NOMO-1 treated with dmso at 0.1 percent for 144 hours (cell line): ENCODE data around the gene SMR3A.

Source experiments
- DNase-seq: peaks from one replicate; lab custom pipeline; 2025; ENCODE audit not compliant: unreplicated experiment; lab: John Stamatoyannopoulos, UW

Gene SMR3A

DNA sequence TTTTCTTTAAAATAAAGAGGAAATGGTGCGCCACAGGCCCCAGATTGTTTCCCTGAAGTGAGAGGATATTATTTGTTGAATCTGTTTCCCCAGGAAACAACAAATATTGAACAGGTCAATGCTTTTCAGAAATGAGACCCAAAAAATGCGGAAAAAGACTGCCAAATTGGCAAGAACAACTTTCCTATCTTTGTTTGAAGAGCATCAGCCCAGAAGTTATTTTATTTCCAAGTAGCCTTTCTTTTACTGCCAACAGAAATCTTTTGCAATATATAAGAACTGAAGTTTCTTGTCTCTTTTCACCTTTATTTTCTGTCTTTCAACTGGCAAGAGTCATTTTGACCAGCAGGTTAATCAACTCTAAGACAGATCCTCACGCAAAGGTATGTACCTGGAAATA, at the start of gene SMR3A:
TSS of gene SMR3A (plus strand) at position 301 of the 400 bp plus-strand sequence. CDS start 1,356 bp downstream, outside the sequence.
- DNase-seq, result no peak

DNA sequence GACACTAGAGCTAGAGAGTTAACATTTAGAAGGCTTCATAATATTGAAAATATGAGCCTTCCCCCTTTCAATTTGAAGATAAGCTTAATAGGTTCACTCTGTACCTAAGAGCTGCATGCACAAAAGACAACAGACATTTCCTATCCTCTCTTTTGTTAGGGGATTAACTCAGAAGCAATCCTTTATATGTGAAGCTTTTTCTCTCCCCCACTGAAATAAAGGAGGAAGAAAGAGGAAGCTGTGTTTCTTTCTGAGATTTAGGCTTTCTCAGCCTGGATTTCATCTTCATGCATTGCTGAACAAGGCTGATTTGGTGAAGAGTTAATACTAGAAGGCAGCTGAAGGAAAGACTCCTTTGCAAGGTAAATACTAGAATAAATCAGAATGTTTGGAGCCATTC, 46.8 kb upstream of the SMR3A start:
- no peak for DNase-seq

DNA sequence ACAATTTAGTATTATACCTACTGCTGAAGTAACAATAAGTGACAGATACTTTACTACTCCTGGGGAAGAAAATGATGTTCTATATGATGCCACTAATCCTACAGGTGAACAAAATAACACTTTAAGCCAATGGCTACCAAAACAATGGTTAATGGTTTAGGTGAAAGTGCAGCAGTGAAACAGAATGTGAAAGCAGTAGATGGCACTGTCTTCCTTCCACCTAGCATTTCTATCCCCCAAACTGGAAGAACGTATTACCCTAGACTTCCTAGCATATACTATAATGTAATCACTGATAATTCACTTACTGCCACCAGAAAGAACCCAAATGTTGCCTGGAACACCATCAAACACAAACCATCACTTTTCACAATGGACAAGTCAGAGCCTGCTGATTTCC, 44.6 kb upstream of the SMR3A start:
- no peak for DNase-seq

DNA sequence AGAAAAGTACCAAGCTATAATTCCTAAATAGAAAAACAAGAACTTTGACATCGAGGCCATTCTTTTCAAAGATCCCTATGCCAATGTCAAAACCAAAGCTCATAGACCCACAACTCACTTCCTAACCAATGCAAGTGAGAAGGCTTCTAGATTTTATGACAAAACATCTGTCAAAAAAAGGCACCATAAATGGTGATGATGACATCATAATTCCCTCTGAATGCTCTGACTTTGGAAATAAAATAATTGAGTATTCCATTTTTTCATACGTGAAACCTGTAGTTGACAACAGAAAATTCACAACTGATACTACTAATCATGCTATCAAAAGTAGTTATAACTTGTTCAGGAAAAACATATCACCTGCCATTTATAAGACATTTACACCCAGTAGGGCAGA, 34.5 kb upstream of the SMR3A start:
- no peak for DNase-seq

GRCh38 chr4:70334681-70335080, 25.9 kb upstream of the SMR3A start, which contains the start of gene CABS1:
Gene CABS1 (plus strand): TSS chr4:70334981. CDS start chr4:70335040, 59 bp downstream.
- DNase-seq, result no peak

DNA sequence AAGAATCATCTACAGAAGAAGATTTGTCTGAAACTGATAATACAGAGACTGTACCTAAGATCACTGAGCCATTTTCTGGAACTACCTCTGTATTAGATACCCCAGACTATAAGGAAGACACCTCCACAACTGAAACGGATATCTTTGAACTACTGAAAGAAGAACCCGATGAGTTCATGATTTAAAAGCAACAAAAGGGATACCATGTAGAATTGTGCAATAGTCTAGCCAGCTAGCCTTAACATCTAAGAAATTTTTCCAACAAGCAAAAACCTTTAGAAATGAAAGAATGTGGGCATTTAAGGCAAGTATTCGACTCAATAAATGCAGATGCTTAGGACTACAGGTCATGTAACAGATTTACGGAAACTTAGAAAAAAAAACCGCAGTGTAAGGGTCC, 24.5 kb upstream of the SMR3A start:
- no peak for DNase-seq

DNA sequence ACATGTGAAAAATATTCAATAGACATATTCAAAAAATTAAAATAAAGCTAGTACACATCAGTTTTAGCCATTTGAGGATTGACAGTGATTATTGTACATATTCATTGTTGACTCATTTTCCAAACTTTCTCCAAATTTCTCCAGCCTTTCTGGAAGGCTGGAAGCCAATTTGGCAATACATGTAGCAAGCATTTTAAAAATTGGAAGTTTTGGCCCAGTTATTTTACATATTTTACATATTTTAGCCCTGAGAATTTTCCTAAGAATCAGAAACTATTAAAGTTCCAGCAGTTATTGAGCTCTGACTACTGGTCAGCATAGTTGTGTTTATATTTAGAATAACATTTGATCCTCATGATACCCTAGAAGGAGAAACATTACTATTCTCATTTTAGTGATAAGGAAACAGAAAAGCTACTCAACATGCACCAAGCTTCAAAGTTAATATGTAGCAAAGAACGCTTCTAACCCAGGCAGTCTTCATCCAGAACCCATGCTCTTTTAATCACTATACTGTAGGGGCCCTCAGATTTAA, 22.6 kb upstream of the SMR3A start:
- no peak for DNase-seq

DNA sequence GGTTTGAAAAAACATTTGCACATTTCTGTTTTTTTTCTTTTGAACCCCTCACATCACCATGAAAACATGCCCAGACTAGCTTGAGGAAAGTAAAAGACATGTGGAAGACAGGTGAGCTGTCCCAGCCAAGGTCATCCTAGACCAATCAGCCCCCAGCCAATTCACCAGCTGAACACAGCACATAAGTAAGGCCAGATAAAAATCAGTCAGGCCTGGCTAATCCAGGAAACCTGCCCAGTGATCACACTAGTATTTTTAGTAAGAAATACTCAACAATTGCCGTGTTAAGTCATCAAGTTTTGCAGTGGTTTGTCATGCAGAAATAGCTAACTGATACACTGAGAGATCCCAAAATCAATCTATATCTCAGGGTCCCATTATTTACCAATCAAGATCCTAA, 4.4 kb upstream of the SMR3A start:
- no peak for DNase-seq

GRCh38 chr4:70359115-70359661, 1.4 kb upstream of the SMR3A start:
- no peak for DNase-seq

- DNase-seq, result no peak
These were observed 3.4 kb downstream of the SMR3A start for GRCh38 chr4:70364002-70364401.

DNA sequence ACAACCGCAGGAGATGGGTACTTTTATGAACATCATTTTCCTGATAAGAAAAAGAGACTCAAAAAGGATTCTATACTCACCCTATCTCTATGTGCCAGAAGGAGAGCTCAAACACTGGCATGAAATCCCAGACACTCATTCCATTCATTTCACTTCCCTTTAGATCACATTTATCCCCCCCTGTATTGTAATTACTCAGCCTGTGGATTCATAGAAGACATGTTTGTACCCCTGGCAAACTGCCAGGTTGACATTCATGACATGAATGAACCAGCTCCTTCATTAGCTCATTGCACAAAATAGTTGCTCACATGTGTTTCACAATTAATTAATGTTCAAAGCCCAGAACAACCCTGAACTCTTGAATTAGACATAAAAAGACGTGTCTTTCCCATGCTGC, 4.9 kb downstream of the SMR3A start:
- no peak for DNase-seq

- DNase-seq, result no peak
These were observed 7.3 kb downstream of the SMR3A start for GRCh38 chr4:70367813-70368212.

GRCh38 chr4:70371987-70372386, 11.4 kb downstream of the SMR3A start:
- DNase-seq, result no peak

DNA sequence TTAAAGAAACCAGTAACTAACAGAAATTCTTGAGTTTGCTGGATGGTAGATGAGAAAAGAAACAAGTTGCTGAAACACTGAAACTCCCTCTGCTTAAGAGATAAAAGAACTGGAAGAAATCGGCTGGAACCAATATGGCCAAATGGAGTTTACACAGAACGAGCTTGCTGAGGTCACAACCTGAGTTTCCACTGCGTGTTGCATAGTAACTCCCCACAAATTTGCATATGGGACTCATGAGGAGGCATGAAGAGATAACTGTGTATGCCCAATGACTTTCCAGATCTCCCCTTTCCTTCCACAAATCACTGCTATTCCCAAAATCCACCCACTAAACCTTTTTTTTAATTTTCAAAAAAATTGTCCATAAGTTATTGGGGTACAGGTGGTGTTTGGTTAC, 12.2 kb downstream of the SMR3A start:
- DNase-seq, result no peak

- no peak for DNase-seq
These were observed 20.0 kb downstream of the SMR3A start for GRCh38 chr4:70380578-70380977.

- DNase-seq, result no peak
These were observed 22.2 kb downstream of the SMR3A start, which contains the start of gene SMR3B for GRCh38 chr4:70382691-70383181. Gene SMR3B (plus strand): TSS chr4:70383131. CDS start chr4:70384511, 1,380 bp downstream.

DNA sequence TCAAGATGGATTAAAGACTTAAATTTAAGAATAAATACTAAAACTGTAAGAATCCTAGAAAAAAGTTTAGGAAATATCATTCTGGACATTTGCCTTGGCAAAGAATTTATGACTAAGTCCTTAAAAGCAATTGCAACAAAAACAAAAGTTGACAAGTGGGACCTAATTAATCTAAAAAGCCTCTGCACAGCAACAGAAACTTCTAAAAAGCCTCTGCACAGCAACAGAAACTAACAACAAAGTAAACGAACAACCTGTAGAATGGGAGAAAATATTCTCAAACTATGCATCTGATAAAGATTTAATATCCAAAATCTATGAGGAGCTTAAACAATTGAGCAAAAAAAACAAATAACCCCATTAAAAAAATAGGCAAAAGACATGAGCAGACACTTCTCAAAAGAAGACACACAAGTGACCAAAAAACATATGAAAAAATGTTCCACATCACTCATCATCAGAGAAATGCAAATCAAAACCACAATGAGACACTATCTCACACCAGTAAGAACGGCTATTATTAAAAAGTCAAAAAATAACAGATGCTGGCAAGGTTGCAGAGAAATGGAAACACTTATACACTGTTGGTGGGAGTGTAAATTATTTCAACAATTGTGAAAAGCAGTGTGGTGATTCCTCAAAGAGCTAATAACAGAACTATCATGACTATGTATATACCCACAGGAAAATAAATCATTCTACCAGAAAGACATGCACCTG, 31.7 kb downstream of the SMR3A start:
- DNase-seq, result no peak

DNA sequence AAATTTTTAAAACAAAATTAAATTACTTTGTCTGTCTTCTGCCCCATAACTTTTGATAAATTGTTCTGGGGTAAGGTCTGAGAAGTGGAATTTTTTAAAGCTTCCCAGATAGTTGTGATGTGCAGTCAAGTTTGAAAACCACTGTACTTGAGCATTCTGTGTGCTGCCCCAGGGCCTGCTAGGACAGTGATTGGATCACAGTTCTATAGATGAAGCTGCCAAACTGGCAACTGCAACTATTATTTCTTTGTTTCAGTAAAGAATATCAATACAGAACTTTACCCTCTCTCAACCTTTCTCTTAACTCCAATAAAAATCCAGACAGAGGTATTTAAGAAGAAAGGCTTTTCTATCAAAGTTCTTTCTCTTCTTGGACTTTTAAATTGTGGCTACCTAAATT, 37.0 kb downstream of the SMR3A start, which contains the start of gene OPRPN:
TSS of gene OPRPN (plus strand) at position 361 of the 400 bp plus-strand sequence. CDS start 1,346 bp downstream, outside the sequence.
- no peak for DNase-seq

DNA sequence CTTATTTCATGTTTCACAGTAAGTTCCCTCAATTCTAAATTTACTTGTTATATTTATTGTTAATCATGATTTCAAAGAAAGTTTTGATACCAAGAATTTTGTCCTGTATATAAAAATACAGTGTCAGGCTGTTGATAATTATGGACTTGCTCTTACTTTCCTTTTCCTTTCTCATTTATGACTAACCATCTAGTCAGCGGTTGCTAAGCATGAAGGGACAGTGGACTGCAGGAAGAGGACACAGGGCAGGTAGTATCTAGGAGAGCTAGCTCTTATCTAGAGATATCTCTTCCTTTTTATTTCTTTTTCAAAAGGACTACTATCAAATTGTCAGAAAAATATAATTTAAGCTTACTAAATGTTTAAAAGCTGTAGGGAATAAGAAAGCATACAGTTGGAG, 38.8 kb downstream of the SMR3A start:
- DNase-seq, result no peak

DNA sequence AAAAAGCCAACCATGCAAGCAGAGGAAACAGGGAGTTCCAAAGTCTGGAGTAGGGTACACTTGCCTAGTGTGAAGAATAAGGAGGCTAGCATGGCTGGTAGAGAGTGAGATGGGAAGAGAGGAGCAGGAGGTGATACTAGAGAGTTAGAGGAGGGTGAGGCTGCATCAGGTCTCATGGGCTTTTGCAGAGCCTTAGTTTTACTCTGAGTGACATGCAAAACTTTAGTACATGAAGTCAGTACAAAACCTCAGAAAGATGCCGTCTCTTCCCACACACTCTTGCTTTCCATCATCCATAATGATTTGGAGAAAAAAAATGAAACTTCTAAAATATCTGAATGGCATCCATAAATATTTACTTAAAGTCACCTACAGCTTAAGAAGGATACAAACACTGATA, 42.2 kb downstream of the SMR3A start:
- DNase-seq, result no peak

DNA sequence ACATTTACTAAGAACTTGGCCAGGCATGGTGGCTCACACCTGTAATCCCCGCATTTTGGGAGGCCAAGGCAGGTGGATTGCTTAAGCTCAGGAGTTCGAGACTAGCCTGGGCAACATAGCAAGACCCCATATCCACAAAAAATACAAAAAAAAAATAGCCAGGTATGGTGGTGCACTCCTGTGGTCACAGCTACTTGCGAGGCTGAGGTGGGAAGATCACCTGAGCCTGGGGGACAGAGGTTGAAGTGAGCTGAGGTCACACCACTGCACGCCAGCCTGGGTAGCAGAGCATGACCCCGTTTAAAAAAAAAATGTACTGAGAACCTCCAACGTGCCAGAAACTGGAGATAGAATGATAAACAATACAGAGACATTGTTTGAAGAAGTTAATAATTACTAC, 45.2 kb downstream of the SMR3A start:
- no peak for DNase-seq
